Erythroblast (primary cell): ENCODE measurements around the gene CLSTN2.

Experiments
- GATA1 ChIP-seq: IDR thresholded peaks from 2 replicates; pipeline ENCODE4 v1.6.1; 2011; ENCODE audit warnings: low read depth, mild to moderate bottlenecking, control low read depth, low read length, moderate library complexity
- POLR2A ChIP-seq: IDR thresholded peaks from 2 replicates; pipeline ENCODE4 v1.6.1; 2011; ENCODE audit warnings: mild to moderate bottlenecking, low read length

DNA sequence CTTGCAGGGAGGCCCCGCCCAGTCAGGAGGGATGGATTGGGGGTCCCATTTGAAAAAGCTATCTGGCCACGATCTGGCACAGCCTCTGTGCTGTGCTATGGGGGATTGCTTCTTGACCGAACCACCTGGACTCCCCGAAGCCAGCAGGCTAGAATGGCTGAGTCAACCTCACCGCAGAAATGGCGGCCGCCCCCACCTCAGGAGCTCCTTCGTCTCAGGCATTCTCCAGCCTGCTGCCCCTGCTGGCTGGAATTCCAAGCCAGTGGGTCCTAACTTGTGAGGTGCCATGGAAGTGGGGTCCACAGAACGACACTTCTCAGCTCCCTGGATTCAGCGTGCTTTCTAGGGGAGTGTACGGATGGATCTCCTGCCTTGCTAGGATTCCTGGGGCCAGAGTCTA is 562.3 kb downstream of the CLSTN2 start:
- TF ChIP-seq POLR2A (no peak), GATA1 (no peak)
